Testis (tissue), 3 donors: ENCODE data around the gene RANBP17. TPM values are rescaled to one million over a fixed set of nuclear protein-coding genes. Genes with fewer than 3 reads are reported as not detected.

ENCODE experiments used
- DNase-seq: peaks from one replicate; pipeline ENCODE4 v3.0.0-alpha.2; 2019
- H3K27ac ChIP-seq, 2 donors: fragments of 200-600 bp; sonication (generic); one replicate each; pipeline ENCODE4 v1.5.1; 2019
- H3K27me3 ChIP-seq: fragments of 200-600 bp; sonication (generic); one replicate; pipeline ENCODE4 v1.5.1; 2019
- H3K36me3 ChIP-seq: fragments of 200-600 bp; sonication (generic); one replicate; pipeline ENCODE4 v1.5.1; 2017; ENCODE audit warnings: low read depth; ENCODE audit errors: missing control alignments
- H3K4me1 ChIP-seq: fragments of 200-600 bp; sonication (generic); one replicate; pipeline ENCODE4 v1.5.1; 2019
- H3K4me3 ChIP-seq, 2 donors: fragments of 200-600 bp; sonication (generic); one replicate each; pipeline ENCODE4 v1.5.1; 2017 to 2019
- H3K9me3 ChIP-seq: fragments of 200-600 bp; sonication (generic); one replicate; pipeline ENCODE4 v1.5.1; 2017
- POLR2A ChIP-seq: fragments of 450-650 bp; IDR thresholded peaks from one replicate; pipeline ENCODE4 v1.6.1; 2017; ENCODE audit warnings: antibody characterized with exemption, mild to moderate bottlenecking, moderate library complexity
- WGBS, 2 donors: methylation state at CpG; one replicate each; pipeline ENCODE4 v1.1.5; 2018; 5-methylcytosine and 5-hydroxymethylcytosine counted together
- intact Hi-C: fragments of 100-400 bp; cut with DNase I; formaldehyde crosslinking; loops from one replicate; pipeline ENCODE4 v1.15.1; 2023; ENCODE audit warnings: low total_unique reads
- polyA plus RNA-seq: library from polyadenylated mRNA; stranded (reverse); fragments of 350-450 nt; fragmentation: Illumina TruSeq; extraction: RNeasy Lipid Tissue Mini Kit (QIAGEN cat#74804); gene quantifications from one replicate; pipeline ENCODE4 v1.2.3, GENCODE V29; 2014; ENCODE audit warnings: low read depth, low replicate concordance; ENCODE audit not compliant: insufficient read depth
- total RNA-seq, 2 donors: library from RNA; depleted of rRNA; stranded (reverse); fragments of >200 nt; gene quantifications; one replicate each; pipeline ENCODE4 v1.2.3, GENCODE V29; 2016
- TF ChIP-seq, protein P1 (sequence below), 3 experiments: fragments of 450-650 bp in 2 of 3; fragments of 200-600 bp in 1 of 3; sonication (generic) in 1 of 3; IDR thresholded peaks; one replicate each; pipeline ENCODE4 v1.5.1; 2016 to 2019; ENCODE audit warnings: antibody characterized with exemption in 3 of 3, mild to moderate bottlenecking in 2 of 3, moderate library complexity in 1 of 3

RANBP17 gene
- total and polyA plus RNA-seq, 3 donors from 2014 or later: 34.1 to 63.9 (median 58.2) TPM

DNA sequence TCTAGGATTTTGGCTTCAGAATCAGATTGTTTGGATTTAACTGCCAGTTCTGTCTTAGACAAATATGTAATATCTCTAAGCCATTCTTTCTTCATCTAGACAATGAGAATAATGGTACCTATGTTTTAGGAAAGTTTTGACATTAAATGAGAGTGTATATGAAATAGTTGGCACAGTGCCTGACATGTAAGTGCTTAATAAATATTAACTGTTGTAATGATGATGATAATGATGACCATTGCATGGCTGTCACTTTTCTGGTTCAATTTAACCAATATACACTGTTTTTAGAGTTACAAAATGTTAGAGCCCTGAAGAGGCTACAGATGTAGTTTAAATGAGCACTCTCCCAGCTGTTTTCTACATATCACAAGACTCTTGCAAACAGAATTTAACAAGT is 131.7 kb downstream of the RANBP17 start:
- TF ChIP-seq, protein P1, sequence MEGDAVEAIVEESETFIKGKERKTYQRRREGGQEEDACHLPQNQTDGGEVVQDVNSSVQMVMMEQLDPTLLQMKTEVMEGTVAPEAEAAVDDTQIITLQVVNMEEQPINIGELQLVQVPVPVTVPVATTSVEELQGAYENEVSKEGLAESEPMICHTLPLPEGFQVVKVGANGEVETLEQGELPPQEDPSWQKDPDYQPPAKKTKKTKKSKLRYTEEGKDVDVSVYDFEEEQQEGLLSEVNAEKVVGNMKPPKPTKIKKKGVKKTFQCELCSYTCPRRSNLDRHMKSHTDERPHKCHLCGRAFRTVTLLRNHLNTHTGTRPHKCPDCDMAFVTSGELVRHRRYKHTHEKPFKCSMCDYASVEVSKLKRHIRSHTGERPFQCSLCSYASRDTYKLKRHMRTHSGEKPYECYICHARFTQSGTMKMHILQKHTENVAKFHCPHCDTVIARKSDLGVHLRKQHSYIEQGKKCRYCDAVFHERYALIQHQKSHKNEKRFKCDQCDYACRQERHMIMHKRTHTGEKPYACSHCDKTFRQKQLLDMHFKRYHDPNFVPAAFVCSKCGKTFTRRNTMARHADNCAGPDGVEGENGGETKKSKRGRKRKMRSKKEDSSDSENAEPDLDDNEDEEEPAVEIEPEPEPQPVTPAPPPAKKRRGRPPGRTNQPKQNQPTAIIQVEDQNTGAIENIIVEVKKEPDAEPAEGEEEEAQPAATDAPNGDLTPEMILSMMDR (IDR thresholded peaks at IDR 0.05): no peak
- TF ChIP-seq POLR2A: no peak
- H3K27me3 ChIP-seq: no peaks in the 10 kb centered on the region
- H3K27ac ChIP-seq: no peak overlapping the region
- no peaks in the 10 kb centered on the region for H3K36me3 ChIP-seq
- no peaks in the 10 kb centered on the region for H3K4me1 ChIP-seq
- DNase-seq: no peak
- intact Hi-C loops: no loop called here
- no peaks in the 10 kb centered on the region for H3K9me3 ChIP-seq
- H3K4me3 ChIP-seq: no peak overlapping the region

DNA sequence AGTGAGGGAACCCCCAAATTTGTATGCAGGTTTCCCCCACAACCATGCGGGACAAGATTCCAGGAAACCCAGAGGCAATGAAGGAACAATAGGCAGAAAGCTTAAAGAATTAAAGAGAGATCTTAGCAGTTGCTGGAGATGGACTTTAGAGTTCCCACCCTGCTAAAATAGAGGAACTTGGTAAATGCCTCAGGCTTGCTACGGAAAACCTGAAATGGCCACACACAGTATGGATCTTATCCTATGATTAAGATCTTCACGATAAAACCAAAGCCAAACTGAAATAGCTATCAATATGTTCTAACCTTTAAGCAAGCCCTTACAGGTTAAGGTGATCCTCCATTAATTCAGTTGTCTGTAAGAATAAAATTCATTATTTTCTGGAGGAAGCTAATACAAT is 148.3 kb downstream of the RANBP17 start:
- Histone ChIP-seq H3K4me3 (no peak overlapping the region), H3K27me3 (no peaks in the 10 kb centered on the region), H3K4me1 (no peaks in the 10 kb centered on the region), H3K9me3 (no peaks in the 10 kb centered on the region), H3K36me3 (no peaks in the 10 kb centered on the region), H3K27ac (no peak overlapping the region)
- WGBS, 2 donors: 85 to 90% methylated on average over 3 of the region's 3 CpGs
- no peak for DNase-seq
- intact Hi-C loops: no loop called here
- no peak for TF ChIP-seq POLR2A
- TF ChIP-seq, protein P1 (IDR thresholded peaks at IDR 0.05): no peak

DNA sequence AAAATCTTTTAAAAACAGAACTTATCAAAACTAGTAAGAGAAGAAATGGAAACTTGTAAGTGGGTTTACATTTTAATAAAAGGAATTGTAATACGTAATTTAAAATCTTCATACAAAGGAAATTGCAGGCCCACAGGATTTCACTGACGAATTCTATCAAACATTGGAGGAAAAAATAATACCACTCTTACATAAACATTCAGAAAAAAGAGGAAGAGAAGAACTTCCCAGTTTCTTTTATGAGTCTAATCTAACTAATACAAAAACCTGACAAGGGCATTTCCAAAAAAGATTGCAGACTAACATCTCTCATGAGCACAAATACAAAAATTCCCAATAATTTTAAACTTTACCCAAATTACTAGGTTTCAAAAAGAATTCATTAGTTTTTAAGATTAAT is 149.0 kb downstream of the RANBP17 start:
- Histone ChIP-seq H3K9me3 (no peaks in the 10 kb centered on the region), H3K27me3 (no peaks in the 10 kb centered on the region), H3K36me3 (no peaks in the 10 kb centered on the region), H3K27ac (no peak overlapping the region), H3K4me3 (no peak overlapping the region), H3K4me1 (no peaks in the 10 kb centered on the region)
- TF ChIP-seq POLR2A: no peak
- TF ChIP-seq, protein P1 (IDR thresholded peaks at IDR 0.05): no peak
- 92% methylated on average over 2 of the region's 2 CpGs for WGBS, 2 donors
- intact Hi-C loops: no loop called here
- DNase-seq: no peak

DNA sequence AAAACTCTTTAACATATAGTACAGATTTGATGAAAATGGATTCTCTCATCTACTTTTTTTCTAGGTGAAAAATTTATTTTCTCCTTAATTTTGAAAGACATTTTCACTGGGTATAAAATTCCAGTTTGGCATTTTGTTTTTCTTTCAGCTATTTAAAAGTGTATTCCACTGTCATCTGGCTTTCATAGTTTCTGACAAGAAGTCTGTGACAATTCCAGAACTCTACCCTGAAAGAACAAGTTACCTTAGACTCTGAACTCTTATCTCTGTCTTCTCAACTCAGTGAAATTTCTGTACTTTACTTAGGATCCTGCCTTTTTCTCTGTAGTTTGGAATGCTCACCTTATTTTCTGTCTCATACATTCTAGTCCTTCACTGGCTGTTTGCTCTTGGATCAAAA is 161.7 kb downstream of the RANBP17 start:
- H3K27ac ChIP-seq: no peak overlapping the region
- H3K27me3 ChIP-seq: no peaks in the 10 kb centered on the region
- no peaks in the 10 kb centered on the region for H3K36me3 ChIP-seq
- H3K9me3 ChIP-seq: no peaks in the 10 kb centered on the region
- H3K4me3 ChIP-seq: no peak overlapping the region
- no peaks in the 10 kb centered on the region for H3K4me1 ChIP-seq
- intact Hi-C loops: no loop called here
- DNase-seq: no peak
- no peak for TF ChIP-seq POLR2A
- TF ChIP-seq, protein P1 (IDR thresholded peaks at IDR 0.05): no peak

DNA sequence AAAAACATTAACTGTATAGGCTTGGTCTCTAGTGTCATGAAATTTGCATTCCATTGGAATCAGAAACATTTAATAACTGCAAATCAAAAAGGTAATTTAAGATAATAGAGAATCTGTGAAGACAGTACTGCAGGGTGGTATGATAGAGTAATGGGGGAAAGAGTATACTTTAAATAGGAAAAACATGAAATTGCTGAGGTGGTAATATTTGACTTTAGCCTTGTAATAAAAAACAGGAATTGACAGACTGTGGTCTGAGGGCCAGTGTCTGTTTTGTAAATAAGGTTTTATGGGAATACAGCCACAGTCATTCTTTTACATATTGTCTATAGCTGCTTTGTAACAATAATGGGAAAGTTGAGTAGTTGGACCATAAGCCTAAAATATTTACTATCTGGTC is 162.3 kb downstream of the RANBP17 start:
- intact Hi-C loops: no loop called here
- no peak for TF ChIP-seq POLR2A
- TF ChIP-seq, protein P1 (IDR thresholded peaks at IDR 0.05): no peak
- DNase-seq: no peak
- Histone ChIP-seq H3K27ac (no peak overlapping the region), H3K4me1 (no peaks in the 10 kb centered on the region), H3K9me3 (no peaks in the 10 kb centered on the region), H3K27me3 (no peaks in the 10 kb centered on the region), H3K36me3 (no peaks in the 10 kb centered on the region), H3K4me3 (no peak overlapping the region)
